Uterus (tissue), 4 donors: Measurements from ENCODE around the gene EPB41L3. TPM values are rescaled to one million over a fixed set of nuclear protein-coding genes. Genes with fewer than 3 reads are reported as not detected.
"Not testable (repeated sequence)": the region's sequence is repeated elsewhere in the genome, so short reads cannot be mapped to it uniquely, and the experiment has no call there.

Experiments
- DNase-seq, 2 donors: peaks; one replicate each; pipeline ENCODE4 v3.0.0-alpha.2; 2019 to 2020
- H3K27ac ChIP-seq, 2 donors: fragments of 200-600 bp; sonication (generic); 1 replicate in 1 of 2; 2 replicates in 1 of 2; pipeline ENCODE4 v1.5.1; 2016 to 2018
- H3K27me3 ChIP-seq, 2 donors: fragments of 200-600 bp; sonication (generic); one replicate each; pipeline ENCODE4 v1.5.1; 2018 to 2019; ENCODE audit warnings: control low read depth in 1 of 2
- H3K36me3 ChIP-seq, 2 donors: fragments of 200-600 bp; sonication (generic); one replicate each; pipeline ENCODE4 v1.5.1; 2019; ENCODE audit warnings: control low read depth in 1 of 2
- H3K4me1 ChIP-seq, 2 donors: fragments of 200-600 bp; sonication (generic); one replicate each; pipeline ENCODE4 v1.5.1; 2018 to 2019; ENCODE audit warnings: control low read depth in 1 of 2
- H3K4me3 ChIP-seq, 2 donors: fragments of 200-600 bp; sonication (generic); 1 replicate in 1 of 2; 2 replicates in 1 of 2; pipeline ENCODE4 v1.5.1; 2018 to 2019; ENCODE audit warnings: mild to moderate bottlenecking in 1 of 2
- H3K9me3 ChIP-seq, 2 donors: fragments of 200-600 bp; sonication (generic); one replicate each; pipeline ENCODE4 v1.5.1; 2019; ENCODE audit warnings: control low read depth in 1 of 2
- POLR2A ChIP-seq, 2 donors: fragments of 450-650 bp; IDR thresholded peaks; one replicate each; pipeline ENCODE4 v1.6.1; 2016; ENCODE audit warnings: antibody characterized with exemption in 2 of 2, mild to moderate bottlenecking in 1 of 2, moderate library complexity in 1 of 2
- intact Hi-C: fragments of 100-400 bp; cut with DNase I; formaldehyde crosslinking; loops from one replicate; pipeline ENCODE4 v1.15.1; 2023; ENCODE audit warnings: low total_unique reads
- total RNA-seq, 4 donors: library from RNA; depleted of rRNA in 3 of 4; stranded (reverse); fragments of >200 nt in 3 of 4; gene quantifications; one replicate each; pipeline versions ENCODE4 v1.1.0 to v1.2.4, GENCODE V29; 2014 to 2023
- TF ChIP-seq, protein P1 (sequence below), 4 experiments: fragments of 200-600 bp in 2 of 4; fragments of 450-650 bp in 2 of 4; sonication (generic) in 2 of 4; IDR thresholded peaks; one replicate each; pipeline ENCODE4 v1.5.1; 2016 to 2019; ENCODE audit warnings: antibody characterized with exemption in 4 of 4, mild to moderate bottlenecking in 2 of 4, moderate library complexity in 1 of 4
- donor health status: DM: yes; HTN: yes; CAD: no.

EPB41L3 gene
- total RNA-seq, 4 donors from 2014 or later, result 31.5 to 111 (median 57.1) TPM

DNA sequence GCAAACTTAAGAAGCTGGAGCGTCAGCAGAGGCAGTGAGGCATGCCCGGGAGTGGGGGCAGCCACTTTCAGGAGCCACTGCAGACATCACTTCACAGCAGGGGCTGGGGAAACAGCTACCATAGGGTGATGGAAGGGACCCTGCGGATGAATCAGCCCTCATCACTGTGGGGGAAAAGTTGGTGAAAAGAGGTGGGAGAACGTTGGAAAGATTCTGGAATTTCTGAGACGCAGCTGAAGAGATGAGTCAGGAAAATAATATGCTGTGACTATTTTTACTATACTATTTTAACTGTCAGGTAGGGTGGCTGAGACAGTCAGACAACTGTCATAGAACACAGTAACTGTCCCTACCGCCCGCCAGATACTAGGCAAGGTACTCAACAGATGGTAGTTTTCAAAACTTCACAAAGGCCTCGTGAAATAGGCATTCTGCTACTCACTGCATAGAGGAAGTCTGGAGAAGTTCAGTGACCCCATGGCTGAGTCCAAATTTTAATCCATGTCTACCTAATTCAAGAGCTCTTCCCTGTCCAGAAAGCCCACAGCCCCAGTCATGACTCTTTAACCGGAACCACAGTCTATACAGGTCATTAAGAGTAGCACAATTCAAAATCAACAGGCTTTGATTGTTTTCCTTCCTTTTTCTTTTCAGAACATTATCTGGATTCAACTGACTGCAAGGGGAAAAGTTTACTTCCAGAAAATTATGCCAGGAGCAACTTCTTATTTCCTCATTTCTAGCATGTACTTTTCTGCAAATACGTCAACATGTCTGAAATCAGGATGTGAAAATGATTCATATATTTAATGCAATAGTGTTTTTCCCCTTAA is 39.3 kb upstream of the EPB41L3 start:
- no peaks in the 10 kb centered on the region for H3K36me3 ChIP-seq
- peak overlapping the region in 1 of 2 donors; percentile 3 for H3K27ac ChIP-seq
- TF ChIP-seq, protein P1, sequence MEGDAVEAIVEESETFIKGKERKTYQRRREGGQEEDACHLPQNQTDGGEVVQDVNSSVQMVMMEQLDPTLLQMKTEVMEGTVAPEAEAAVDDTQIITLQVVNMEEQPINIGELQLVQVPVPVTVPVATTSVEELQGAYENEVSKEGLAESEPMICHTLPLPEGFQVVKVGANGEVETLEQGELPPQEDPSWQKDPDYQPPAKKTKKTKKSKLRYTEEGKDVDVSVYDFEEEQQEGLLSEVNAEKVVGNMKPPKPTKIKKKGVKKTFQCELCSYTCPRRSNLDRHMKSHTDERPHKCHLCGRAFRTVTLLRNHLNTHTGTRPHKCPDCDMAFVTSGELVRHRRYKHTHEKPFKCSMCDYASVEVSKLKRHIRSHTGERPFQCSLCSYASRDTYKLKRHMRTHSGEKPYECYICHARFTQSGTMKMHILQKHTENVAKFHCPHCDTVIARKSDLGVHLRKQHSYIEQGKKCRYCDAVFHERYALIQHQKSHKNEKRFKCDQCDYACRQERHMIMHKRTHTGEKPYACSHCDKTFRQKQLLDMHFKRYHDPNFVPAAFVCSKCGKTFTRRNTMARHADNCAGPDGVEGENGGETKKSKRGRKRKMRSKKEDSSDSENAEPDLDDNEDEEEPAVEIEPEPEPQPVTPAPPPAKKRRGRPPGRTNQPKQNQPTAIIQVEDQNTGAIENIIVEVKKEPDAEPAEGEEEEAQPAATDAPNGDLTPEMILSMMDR (IDR thresholded peaks at IDR 0.05), result no peak
- TF ChIP-seq POLR2A (IDR thresholded peaks at IDR 0.05), result no peak
- H3K4me1 ChIP-seq, result no peaks in the 10 kb centered on the region
- no peaks in the 10 kb centered on the region for H3K27me3 ChIP-seq
- H3K9me3 ChIP-seq, result no peaks in the 10 kb centered on the region
- intact Hi-C loops, result no loop called here
- DNase-seq, result no peak
- no peak overlapping the region for H3K4me3 ChIP-seq

GRCh38 chr18:5582076-5582475 is 38.3 kb upstream of the EPB41L3 start:
- H3K27me3 ChIP-seq, result no peaks in the 10 kb centered on the region
- no peak overlapping the region for H3K27ac ChIP-seq
- H3K36me3 ChIP-seq, result no peaks in the 10 kb centered on the region
- no peak overlapping the region for H3K4me3 ChIP-seq
- no peaks in the 10 kb centered on the region for H3K4me1 ChIP-seq
- DNase-seq, result peak in 1 of 2 donors; percentile 19
- no peaks in the 10 kb centered on the region for H3K9me3 ChIP-seq
- intact Hi-C loops, result no loop called here
- TF ChIP-seq POLR2A (IDR thresholded peaks at IDR 0.05), result no peak
- TF ChIP-seq, protein P1 (IDR thresholded peaks at IDR 0.05), result no peak

- TF ChIP-seq POLR2A (IDR thresholded peaks at IDR 0.05), result no peak
- TF ChIP-seq, protein P1 (IDR thresholded peaks at IDR 0.05), result no peak
- intact Hi-C loops, result no loop called here
- no peak for DNase-seq
- no peak overlapping the region for H3K27ac ChIP-seq
- H3K27me3 ChIP-seq, result no peaks in the 10 kb centered on the region
- H3K4me1 ChIP-seq, result no peaks in the 10 kb centered on the region
- H3K9me3 ChIP-seq, result no peaks in the 10 kb centered on the region
- no peak overlapping the region for H3K4me3 ChIP-seq
- H3K36me3 ChIP-seq, result no peaks in the 10 kb centered on the region
These were observed 31.0 kb upstream of the EPB41L3 start for GRCh38 chr18:5574843-5575242.

- intact Hi-C loops, result no loop called here
These were observed 27.9 kb upstream of the EPB41L3 start for GRCh38 chr18:5571666-5572065.

DNA sequence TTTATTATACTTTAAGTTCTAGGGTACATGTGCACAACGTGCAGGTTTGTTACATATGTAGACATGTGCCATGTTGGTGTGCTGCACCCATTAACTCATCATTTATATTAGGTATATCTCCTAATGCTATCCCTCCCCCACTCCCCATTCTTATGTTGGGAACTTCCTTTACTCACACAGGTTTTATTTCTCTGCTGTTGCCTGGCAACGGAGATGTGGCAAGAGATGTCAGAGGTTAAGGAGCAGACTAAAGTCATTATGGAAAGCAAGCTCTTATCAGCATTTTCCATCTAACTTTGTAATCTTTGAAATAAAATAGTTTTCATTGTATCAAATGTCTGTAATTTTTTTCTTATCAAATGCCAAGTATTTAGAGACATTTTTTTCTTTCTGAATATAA is 26.8 kb upstream of the EPB41L3 start:
- H3K4me3 ChIP-seq, H3K27ac ChIP-seq, H3K9me3 ChIP-seq, intact Hi-C loops, H3K27me3 ChIP-seq, H3K36me3 ChIP-seq, H3K4me1 ChIP-seq: not testable (repeated sequence)
- peak; percentile 19 to 61 for DNase-seq

More at GRCh38 chr18:5571666-5572065, 27.9 kb upstream of the EPB41L3 start:
- TF ChIP-seq, protein P1 (IDR thresholded peaks at IDR 0.05), result no peak
- TF ChIP-seq POLR2A (IDR thresholded peaks at IDR 0.05), result no peak
- Histone ChIP-seq H3K27ac (no peak overlapping the region), H3K4me1 (no peaks in the 10 kb centered on the region), H3K27me3 (no peaks in the 10 kb centered on the region), H3K4me3 (no peak overlapping the region), H3K9me3 (no peaks in the 10 kb centered on the region), H3K36me3 (no peaks in the 10 kb centered on the region)
- DNase-seq, result no peak
